ENCODE results near the gene TNFRSF18. TPM values are rescaled to one million over a fixed set of nuclear protein-coding genes. Genes with fewer than 3 reads are reported as not detected.

Gene TNFRSF18
- total RNA-seq, 1 donor from 2014 or later: not detected

DNA sequence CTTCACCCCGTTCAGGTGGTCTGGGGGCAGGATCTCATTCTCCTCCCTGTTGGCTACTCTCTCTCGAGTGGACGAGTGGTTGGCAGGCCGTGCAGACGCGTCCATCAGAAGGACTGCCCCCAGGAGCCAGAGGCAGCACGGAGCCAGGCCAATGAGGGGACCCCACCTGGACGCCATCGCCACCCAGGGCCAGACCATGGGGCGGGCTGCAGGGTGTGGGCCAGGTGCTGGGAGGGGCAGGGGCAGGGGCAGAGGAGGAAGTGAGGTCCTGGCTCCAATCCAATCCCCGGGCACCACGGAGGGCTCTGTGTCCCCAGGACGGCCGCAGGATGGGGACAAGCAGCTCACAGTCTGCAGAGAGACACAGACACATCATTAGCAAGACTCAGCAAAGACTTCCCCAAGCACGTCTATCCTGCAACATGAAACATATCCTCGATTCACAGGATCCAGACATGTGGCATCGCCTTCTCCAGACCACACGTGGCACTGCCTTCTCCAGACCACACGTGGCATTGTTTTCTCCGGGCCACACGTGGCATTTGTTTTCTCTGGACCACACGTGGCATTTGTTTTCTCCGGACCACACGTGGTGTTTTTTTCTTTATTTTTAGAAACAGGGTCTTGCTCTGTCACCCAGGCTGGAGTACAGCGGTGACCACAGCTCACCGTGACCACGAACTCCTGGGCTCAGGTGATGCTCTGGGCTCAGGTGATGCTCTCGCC, 22.4 kb upstream of the TNFRSF18 start:
- DNase-seq: no peak

DNA sequence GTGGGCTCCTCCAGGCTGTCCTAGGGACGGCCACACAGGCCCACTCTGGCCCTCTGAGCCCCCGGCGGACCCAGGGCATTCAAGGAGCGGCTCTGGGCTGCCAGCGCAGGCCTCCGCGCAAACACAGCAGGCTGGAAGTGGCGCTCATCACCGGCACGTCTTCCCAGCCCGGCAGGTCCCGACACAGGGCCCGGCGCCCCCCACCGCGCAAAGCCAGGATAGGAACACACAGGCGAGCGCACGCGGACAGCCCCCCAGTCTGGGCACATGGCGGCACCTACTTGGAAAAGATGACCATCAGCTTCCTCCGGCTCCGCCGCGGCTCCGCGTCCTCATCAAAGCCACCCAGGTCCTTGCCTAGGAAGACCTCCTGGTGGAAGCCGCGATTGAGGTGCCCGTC, 21.8 kb upstream of the TNFRSF18 start:
- DNase-seq: no peak

DNA sequence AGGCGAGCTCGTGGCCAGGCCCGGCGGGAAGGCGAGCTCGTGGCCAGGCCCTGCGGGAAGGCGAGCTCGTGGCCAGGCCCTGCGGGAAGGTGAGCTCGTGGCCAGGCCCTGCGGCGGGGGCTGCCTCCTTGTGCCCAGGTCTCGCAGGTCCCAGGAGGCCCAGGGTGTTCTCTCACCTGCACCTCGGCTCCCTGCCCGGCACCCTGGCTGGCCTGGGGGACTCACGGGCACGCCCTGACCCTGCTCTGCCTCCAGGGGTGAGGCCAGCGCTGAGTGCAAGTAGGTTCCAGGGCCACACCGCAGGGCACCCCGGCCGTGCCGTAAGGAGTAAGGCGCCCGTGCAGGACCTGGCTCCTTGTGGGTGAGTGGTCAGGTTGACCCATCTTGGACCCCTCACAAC, 21.0 kb upstream of the TNFRSF18 start:
- no peak for DNase-seq

DNA sequence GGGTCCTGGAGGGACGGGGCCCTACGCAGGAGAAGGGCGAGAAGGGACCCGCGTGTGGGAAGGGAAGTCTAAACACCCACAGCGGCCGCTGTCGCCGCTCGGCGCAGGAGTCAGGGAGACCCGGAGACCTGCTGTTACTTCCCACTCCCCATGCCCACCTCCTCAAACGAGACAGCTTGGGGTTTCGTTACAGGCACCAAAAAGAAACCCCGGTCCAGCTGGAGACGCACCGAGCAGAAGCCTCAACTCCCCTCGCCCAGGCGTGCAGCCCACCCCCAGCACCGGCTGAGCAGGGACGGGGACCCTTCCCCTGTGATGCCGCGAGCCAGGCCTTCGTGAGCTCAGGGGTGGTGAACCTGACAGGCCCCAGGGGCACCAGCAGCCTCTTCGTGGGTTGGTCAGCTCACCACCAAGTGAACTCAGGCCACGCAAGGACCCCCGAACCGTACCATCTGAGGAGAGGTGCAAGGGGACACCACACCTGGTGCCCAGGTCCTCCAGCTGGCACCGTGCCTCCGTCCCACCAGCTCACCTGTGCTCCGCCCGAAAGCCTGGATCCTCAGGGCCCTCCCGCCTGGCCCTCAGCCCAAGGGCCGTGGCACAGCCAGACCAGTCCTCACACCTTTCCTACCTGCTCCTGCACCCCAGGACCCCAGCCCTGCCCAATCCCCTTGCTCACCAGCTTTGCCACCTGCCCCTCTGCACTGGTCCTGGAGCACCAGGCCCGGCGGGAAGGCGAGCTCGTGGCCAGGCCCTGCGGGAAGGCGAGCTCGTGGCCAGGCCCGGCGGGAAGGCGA, 20.4 kb upstream of the TNFRSF18 start:
- no peak for DNase-seq

DNA sequence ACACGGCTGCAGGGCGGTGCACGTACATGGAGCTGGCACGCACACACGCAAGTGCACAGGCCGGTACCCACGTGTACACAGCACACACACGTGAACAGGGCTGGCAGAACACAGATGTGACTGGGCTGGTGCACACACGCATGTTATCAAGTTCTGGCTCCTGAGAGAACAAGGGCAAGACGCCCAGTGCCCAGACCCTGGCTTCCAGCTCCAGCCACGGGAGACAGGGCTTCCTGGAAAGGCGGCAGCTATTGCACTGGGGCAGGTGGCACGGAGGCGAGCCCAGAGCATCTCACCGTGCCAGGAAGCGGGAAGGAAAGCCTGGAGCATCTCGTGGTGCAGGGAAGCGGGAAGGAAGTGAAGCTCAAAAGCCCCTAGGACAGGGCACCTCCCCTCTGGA, 19.5 kb upstream of the TNFRSF18 start:
- DNase-seq: no peak

DNA sequence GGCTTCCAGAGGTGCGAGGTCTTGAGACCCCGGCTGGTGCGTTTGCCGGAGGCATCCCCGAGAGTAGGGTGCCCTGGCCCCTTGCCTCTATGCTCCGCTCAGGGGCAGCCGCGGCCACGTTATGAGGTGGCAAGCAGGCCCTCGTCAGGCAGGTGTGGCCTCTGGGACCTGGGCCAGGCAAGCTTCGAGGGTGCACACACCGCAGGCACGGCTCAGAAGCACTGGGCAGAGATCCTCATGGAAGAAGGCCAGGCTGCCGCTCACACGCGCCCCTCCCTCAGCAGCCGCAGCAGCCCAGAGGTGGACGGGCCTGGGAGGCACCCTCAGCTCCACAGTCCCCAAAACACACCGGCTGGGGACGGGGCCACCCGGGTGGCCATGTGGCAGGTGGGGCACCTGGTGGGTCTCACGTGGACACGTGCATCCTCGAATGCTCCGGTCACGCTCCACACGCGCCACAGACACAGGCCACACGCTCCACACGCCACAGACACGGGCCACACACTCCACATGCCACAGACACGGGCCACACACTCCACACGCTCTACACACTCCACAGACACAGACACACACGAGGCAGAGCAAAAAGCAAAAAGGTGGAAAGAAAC, 18.9 kb upstream of the TNFRSF18 start:
- no peak for DNase-seq

DNA sequence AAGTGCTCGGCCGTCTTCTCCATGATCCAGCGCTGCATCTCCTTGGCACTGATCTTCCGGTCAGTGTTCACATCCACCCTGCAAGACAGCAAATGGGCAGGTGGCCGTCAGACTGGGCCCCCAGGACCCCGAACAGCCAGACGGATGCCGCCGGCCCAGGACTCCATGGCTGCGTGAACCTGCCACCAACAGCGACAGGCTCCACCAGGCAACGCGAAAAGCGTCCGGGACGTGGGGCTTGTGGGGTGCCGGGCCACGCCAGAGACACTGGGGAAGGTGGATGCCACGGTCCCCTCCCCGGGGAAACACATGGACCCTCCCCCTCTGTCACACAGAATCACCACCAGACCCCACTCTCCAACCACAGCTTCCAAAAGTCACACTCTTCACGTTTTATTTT, 17.5 kb upstream of the TNFRSF18 start:
- DNase-seq: no peak

DNA sequence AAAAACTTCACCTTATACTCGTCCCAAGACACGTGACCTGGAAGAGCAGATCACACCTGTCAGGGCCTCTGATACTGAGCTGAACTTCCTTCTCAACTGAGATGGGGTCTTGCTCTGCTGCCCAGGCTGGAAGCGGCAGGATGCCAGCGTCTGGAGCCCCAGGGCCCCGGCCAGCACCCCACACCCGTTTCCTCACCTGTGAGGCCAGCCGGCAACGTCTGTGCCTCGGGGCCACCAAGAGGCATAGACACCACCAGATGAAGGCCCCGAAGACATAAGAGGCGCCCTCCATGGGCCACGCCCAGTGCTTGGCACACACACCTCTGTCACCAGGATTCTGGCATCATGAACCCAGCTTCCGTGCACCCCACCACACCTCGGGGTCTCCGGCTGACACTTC, 16.9 kb upstream of the TNFRSF18 start:
- DNase-seq: no peak

DNA sequence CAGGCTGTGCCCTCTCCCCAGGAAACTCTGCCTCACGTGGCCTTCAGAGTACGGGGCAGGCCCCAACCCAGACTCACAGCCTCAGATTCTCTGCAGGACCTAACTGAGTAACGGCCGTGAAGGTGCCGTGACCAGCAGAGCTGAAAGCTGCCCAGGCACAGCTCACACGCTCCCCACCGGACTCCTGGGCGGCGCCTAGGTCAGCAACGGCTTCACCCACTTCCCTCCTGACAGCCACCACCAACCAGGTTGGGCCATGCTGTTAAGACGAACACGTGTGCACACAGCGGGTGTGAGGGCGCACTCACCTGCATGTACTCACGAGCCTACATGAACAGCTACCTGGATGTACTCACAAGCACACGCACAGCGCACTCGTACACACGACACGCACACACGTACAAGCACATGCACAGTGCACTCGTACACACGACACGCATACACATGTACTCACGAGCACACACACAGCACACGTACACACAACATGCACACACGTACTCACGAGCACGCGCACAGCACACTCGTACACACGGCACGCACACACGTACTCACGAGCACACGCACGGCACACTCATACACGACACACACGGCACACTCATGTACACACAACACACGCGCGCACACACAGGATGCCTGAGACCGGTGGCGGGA, 16.3 kb upstream of the TNFRSF18 start:
- DNase-seq: no peak

DNA sequence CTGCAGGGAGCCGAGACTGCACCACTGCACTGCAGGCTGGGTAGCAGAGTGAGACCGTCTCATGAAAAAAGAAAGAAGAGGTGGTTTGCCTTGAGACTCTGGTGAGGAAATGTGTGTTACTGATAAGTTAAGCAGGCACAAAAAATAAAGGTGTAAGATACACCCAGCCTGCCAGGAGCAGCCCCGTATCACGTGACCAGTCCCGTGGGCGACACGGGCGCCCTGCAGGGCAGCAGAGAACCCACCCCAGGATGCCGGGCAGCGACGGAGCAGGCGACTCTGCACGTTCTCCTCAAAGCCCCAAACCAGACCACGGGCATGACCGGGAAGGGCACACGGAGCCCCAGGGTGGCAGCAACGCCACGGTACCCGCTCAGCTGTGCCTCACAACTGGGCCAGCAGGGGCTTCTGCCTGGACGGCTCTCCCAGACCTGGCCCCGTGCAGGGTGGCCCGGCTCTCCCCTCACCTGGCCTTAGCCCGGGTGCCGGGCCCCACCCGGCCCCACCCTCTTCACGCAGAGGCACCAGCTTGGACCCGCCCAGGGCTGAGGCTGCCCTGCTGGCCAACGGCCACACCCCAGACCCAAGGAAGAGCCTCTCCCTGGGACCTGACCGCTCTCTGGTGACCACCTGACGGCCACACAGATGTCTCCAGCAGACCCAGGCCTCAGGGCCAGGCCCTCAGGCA, 15.6 kb upstream of the TNFRSF18 start:
- no peak for DNase-seq

DNA sequence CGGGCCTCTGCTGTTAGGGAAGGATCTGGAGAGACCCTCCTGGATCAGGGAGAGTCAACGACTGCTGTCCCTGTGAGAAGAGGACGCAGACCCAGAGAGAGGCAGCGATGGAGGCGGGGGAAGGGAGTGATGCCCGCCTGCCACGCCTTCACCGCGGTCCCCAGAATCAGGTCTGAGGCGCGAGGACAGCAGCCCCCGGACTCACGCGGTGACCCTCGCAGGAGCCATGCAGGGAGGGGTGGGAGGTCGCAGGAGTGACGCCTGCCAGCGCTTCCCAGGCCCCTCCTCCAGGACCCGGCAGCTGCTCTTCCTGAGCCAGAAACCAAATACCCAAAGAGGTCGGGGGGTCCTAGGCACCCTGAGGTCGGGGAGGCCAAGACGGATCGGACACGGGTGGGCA, 13.8 kb upstream of the TNFRSF18 start:
- no peak for DNase-seq

DNA sequence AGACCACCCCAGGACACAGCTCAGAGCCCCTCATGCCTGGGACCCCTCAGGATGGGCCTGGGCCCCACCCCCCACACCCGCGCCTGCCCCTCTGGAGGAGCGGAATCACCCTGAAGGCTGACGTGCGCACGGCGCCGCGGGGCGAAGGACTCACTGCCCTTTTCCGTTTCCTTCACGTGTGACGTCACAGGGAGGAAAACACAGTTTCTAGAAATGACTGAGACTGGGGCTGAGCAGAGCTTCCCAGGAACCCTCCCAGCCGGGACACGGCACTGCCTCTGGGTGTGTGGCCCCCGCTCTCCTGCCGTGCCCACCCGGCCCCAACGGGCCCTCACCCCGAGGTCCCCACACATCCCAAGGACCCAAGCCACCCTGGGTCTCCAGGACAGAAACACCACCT, 12.9 kb upstream of the TNFRSF18 start:
- DNase-seq: no peak

DNA sequence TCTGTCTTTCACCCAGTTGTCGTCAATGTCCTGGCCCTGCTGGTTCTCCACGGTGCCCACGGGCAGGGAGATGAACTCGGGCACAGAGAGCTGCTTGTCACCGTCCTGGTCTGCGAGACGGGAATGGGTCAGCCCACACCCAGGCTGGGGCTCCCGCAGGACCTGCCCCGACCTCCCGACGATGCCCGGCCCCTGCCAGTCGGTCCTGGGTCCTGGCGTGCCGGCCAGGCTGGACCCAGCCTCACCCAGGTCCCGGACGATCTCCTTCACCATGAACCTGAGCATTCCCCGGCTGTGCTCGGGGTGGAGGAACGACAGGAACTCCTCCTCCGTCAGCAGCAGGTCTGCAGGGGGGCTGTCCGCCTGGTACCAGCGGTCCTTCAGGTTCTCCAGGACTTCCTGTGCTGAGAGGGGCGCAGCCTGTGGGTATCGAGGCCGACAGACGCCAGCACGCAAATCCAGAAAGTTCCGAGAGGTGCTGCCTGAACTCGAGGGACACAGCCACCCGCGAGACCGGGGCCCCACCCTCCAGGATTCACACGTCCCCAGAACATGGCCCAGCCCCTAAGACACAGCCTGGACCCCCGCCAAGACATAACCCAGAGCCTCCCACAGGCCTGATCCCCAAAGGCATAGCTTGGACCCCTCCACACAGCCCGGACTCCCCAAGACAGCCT, 12.3 kb upstream of the TNFRSF18 start:
- no peak for DNase-seq

DNA sequence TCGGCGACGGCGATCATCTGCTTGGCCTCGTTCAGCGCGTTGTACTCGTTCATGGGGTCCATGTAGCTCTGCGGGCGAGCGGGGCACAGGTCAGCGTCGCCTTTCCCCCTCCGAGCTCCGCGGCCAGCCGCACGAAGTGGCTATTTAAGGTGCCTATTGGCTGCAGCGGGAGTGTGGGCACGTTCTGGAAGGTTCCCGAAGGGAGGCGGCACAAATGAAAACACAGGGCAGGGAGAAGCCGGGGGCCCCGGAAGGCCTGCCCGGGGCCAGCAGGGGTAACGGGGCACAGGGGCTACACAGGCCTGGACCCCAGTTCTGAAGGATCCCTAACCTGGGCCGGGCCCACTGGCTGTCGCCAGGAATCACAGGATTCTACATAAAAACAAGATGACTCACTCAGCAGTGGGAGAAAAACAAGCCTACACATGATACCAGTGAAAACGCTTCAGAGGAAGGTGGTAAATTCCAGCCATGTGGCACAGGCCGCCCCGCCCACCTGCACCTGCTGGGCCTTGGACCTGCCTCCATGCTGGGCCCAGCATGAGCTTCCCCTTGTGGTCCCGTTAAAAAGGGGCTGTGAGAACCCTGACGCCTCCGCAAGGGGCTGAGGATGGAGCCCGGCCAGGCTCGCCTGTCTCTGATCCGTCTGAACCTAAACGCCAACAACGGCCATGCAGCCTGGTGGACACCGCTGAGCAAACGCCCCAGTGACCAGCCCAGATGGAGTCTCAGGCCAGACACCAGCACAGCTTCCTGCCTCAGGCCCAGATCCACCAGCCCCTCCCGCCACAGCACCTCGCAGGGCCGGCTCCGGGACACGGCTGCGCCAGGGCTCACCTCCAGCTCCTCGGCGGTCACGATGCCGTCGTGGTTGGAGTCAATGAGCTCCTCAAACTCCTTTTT, 11.5 kb upstream of the TNFRSF18 start:
- no peak for DNase-seq

DNA sequence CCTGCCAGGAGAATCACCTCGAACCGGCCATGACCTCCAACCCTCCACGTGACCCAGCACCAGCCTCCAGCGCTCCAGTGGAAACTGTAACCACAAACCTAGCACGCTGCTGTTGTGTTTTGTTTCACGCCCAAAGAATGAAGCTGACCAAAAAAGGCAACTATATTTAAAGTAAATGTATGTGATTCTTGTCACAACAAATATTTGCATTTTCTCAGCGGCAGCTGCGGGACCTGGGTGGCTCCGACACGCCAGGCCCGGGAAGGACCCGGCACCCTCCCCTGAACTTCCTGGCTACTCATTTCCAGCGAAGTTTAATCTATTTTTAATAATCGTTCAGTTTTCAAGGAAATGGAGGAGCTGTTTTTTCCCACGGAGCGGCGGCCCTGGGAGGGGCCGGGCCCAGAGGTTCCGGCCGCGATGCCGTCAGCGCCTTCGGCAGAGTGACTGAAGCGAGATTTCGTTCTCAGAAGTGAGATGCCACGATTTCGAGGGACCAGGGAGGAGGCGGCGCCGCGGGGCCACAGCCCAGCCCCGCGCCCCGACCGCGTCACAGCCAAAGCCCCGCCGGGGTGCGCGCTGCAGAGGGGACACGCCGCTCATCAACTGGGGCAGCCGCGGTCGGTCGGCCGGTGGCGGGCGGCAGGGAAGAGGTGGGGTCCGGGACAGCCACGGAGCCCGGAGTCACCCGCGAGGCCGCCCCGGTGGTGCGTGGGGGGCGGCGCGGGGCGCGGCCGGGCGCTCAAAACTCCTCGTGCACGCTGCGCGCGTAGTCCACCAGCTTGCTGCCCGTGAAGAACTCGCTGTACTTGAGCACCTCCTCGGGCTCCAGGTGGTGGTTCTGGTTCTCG, 10.6 kb upstream of the TNFRSF18 start:
- DNase-seq: no peak

DNA sequence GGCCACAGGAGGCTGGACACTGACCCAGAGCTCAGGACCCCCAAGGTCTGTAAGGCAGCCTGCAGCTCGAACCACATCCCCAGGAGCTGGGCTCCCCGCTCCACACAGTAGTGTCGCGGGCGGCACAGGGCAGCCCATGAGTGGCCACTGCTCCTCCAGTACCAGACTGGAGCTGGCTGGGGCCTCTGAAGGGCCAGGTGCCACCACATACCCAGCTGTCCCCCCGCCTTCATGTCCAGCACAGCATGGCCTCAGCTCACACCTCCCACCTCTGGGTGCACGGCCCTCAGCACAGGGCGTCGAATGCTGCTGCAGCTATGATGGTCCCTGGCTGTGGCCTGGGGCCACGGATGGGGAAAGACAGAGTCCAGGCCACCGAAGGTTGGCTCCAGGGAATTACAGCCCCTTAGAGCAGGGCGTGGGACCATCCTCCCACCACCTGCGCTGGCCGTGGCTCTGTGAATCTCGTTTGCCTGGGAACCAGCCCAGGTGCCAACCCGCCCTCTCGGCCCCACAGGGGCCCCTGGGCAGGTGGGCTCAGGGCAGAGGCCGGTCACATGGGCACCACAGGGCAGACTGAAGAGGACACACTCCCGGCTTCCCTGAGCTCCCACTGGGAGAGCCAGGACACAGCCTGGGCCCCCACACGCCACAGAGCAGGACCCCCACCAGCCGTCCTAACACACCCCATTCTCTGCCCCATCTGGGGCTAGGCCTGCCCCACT, 9.7 kb upstream of the TNFRSF18 start:
- DNase-seq: no peak

DNA sequence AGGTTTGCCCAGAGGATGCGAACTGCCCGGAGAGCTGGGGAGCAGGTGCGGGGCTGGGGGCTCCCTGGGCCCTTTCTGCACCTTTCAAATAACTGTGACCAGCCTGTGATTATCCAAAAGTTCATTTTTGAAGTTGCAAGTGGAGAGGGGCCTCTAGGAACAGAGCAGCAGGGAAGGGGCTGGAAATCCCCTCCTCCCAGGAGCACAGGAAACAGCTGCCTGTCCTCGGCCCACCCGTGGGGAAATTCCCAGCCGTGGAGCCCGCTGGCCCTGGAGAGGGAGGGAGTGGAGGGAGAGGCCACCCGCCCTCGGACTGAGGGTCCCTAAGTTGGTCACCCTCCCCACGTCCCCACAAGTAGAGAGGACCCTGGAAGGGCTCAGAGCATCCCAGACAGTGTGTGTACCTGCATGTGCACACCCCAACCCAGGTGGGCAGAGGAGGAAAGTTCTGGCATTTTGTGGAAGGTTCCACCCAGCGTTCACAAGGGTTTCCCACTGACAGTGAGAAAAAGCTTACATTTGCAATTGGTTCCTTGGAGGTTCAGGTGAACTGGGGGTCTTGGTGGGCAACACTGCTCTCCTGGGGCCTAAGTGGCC, 8.8 kb upstream of the TNFRSF18 start:
- no peak for DNase-seq

Data from occipital lobe (tissue), 2 donors.